ENCODE results near the gene UBA6. TPM values are rescaled to one million over a fixed set of nuclear protein-coding genes. Genes with fewer than 3 reads are reported as not detected.

UBA6 gene
- total RNA-seq, 6 experiments from 2014 or later: 84.7 to 137 (median 94.7) TPM

GRCh38 chr4:67614186-67614585 lies 86.8 kb downstream of the UBA6 start:
- Mint-ChIP-seq H3K4me1 (ENCODE audit: low read depth) (no peaks in the 10 kb centered on the region), H3K9me3 (no peaks in the 10 kb centered on the region; the same call in 1 of the 2 replicates), H3K27me3 (ENCODE audit: insufficient read depth) (no peaks in the 10 kb centered on the region), H3K4me3 (no peak overlapping the region), H3K36me3 (ENCODE audit: low read depth) (peaks cover 51% of the 10 kb centered on the region), H3K27ac (no peak overlapping the region)
- TF ChIP-seq CTCF (IDR thresholded peaks at IDR 0.05): no peak
- no peak for DNase-seq

GRCh38 chr4:67608027-67608426 lies 92.9 kb downstream of the UBA6 start:
- no peak for TF ChIP-seq CTCF (IDR thresholded peaks at IDR 0.05)
- H3K4me1 Mint-ChIP-seq (ENCODE audit: low read depth): no peaks in the 10 kb centered on the region
- H3K9me3 Mint-ChIP-seq: no peaks in the 10 kb centered on the region; the same call in 1 of the 2 replicates
- no peak overlapping the region for H3K4me3 Mint-ChIP-seq
- no peak for DNase-seq
- H3K27ac Mint-ChIP-seq: no peak overlapping the region
- peaks cover 4% of the 10 kb centered on the region; the same call in 1 of the 2 replicates for H3K27me3 Mint-ChIP-seq (ENCODE audit: insufficient read depth)
- H3K36me3 Mint-ChIP-seq (ENCODE audit: low read depth): peaks cover 16% of the 10 kb centered on the region

GRCh38 chr4:67604749-67605148 lies 96.2 kb downstream of the UBA6 start:
- H3K27me3 Mint-ChIP-seq (ENCODE audit: insufficient read depth): peaks cover 4% of the 10 kb centered on the region
- H3K36me3 Mint-ChIP-seq (ENCODE audit: low read depth): peaks cover 5% of the 10 kb centered on the region; the same call in 1 of the 2 replicates
- H3K9me3 Mint-ChIP-seq: no peaks in the 10 kb centered on the region; the same call in 1 of the 2 replicates
- H3K4me1 Mint-ChIP-seq (ENCODE audit: low read depth): no peaks in the 10 kb centered on the region
- no peak for TF ChIP-seq CTCF (IDR thresholded peaks at IDR 0.05)
- no peak overlapping the region for H3K27ac Mint-ChIP-seq
- no peak for DNase-seq
- H3K4me3 Mint-ChIP-seq: no peak overlapping the region

GRCh38 chr4:67604029-67604381 lies 97.0 kb downstream of the UBA6 start:
- no peak overlapping the region for H3K4me3 Mint-ChIP-seq
- H3K27ac Mint-ChIP-seq: no peak overlapping the region
- H3K36me3 Mint-ChIP-seq (ENCODE audit: low read depth): no peaks in the 10 kb centered on the region
- no peak for DNase-seq
- no peaks in the 10 kb centered on the region for H3K4me1 Mint-ChIP-seq (ENCODE audit: low read depth)
- H3K9me3 Mint-ChIP-seq: no peaks in the 10 kb centered on the region; the same call in 1 of the 2 replicates
- peaks cover 4% of the 10 kb centered on the region for H3K27me3 Mint-ChIP-seq (ENCODE audit: insufficient read depth)
- TF ChIP-seq CTCF (IDR thresholded peaks at IDR 0.05): no peak

GRCh38 chr4:67603310-67604028 lies 97.5 kb downstream of the UBA6 start:
- TF ChIP-seq CTCF (IDR thresholded peaks at IDR 0.05): no peak
- Mint-ChIP-seq H3K27ac (no peak overlapping the region), H3K4me1 (ENCODE audit: low read depth) (no peaks in the 10 kb centered on the region), H3K4me3 (no peak overlapping the region), H3K9me3 (no peaks in the 10 kb centered on the region; the same call in 1 of the 2 replicates), H3K36me3 (ENCODE audit: low read depth) (no peaks in the 10 kb centered on the region), H3K27me3 (ENCODE audit: insufficient read depth) (peaks cover 2% of the 10 kb centered on the region; the same call in 1 of the 2 replicates)
- DNase-seq: no peak
